K562 (cell line): Measurements from ENCODE around the gene ERVW-1. TPM values are rescaled to one million over a fixed set of nuclear protein-coding genes. Genes with fewer than 3 reads are reported as not detected.

Source experiments
- BACH1 ChIP-seq: fragments of 200-800 bp; sonication (Bioruptor generic); IDR thresholded peaks from 2 replicates; pipeline ENCODE4 v1.6.1; 2016; ENCODE audit warnings: missing genetic modification characterization, missing compliant biosample characterization
- BHLHE40 ChIP-seq: IDR thresholded peaks from 2 replicates; pipeline ENCODE4 v1.6.1; 2011; ENCODE audit warnings: low read length, improper control_type of control experiment
- ERF ChIP-seq: fragments of 450-650 bp; formaldehyde crosslinking; IDR thresholded peaks from 2 replicates; pipeline ENCODE4 v1.4.0; 2020; ENCODE audit warnings: mild to moderate bottlenecking, mixed read lengths
- FOXM1 ChIP-seq, 2 experiments: fragments of 450-650 bp in 1 of 2; sonication (generic) in 1 of 2; formaldehyde crosslinking in 1 of 2; IDR thresholded peaks; 2 replicates each; pipeline versions ENCODE4 v1.6.1 to v1.9.0; 2017 to 2022; ENCODE audit warnings: low read depth in 2 of 2, mild to moderate bottlenecking in 2 of 2, missing genetic modification reagents in 1 of 2, moderate library complexity in 1 of 2
- KDM2B ChIP-seq: fragments of 250-450 bp; sonication (Bioruptor Pico); IDR thresholded peaks from 2 replicates; pipeline ENCODE4 v1.8.0; 2021; ENCODE audit warnings: mild to moderate bottlenecking, moderate library complexity
- KLF16 ChIP-seq: IDR thresholded peaks from 2 replicates; pipeline ENCODE4 v1.6.1; 2016; ENCODE audit warnings: antibody characterized with exemption
- MCM3 ChIP-seq: fragments of 450-650 bp; IDR thresholded peaks from 2 replicates; pipeline ENCODE4 v1.6.1; 2016
- MECOM ChIP-seq: fragments of 250-450 bp; sonication (Bioruptor Pico); IDR thresholded peaks from 2 replicates; pipeline ENCODE4 v1.8.0; 2022; ENCODE audit warnings: inconsistent platforms
- MLLT1 ChIP-seq, 2 experiments: fragments of 450-650 bp; IDR thresholded peaks; 2 replicates each; pipeline ENCODE4 v1.6.1; 2016
- NBN ChIP-seq: fragments of 450-650 bp; IDR thresholded peaks from 2 replicates; pipeline ENCODE4 v1.6.1; 2016; ENCODE audit warnings: low read depth, mild to moderate bottlenecking
- NCOR1 ChIP-seq: fragments of 450-650 bp; IDR thresholded peaks from 2 replicates; pipeline ENCODE4 v1.6.1; 2016; ENCODE audit warnings: mild to moderate bottlenecking, moderate library complexity
- POLR3G ChIP-seq: IDR thresholded peaks from 2 replicates; pipeline ENCODE4 v1.6.1; 2011; ENCODE audit not compliant: insufficient read length, insufficient replicate concordance; ENCODE audit errors: extremely low read depth
- PRMT5 ChIP-seq: sonication (generic); formaldehyde crosslinking; IDR thresholded peaks from 2 replicates; pipeline ENCODE4 v1.5.0; 2020; ENCODE audit warnings: missing genetic modification reagents
- PTTG1 ChIP-seq: fragments of 450-650 bp; IDR thresholded peaks from 2 replicates; pipeline ENCODE4 v1.6.1; 2016; ENCODE audit warnings: low read depth, mild to moderate bottlenecking, missing genetic modification characterization, missing compliant biosample characterization
- RB1 ChIP-seq: fragments of 450-650 bp; IDR thresholded peaks from 2 replicates; pipeline ENCODE4 v1.6.1; 2017; ENCODE audit warnings: low read depth, mild to moderate bottlenecking
- RBM25 ChIP-seq: fragments of 200-400 bp; formaldehyde crosslinking; IDR thresholded peaks from 2 replicates; pipeline ENCODE4 v1.6.1; 2018; ENCODE audit warnings: low read length, low read depth, moderate library complexity; ENCODE audit not compliant: severe bottlenecking
- RFX1 ChIP-seq: fragments of 450-650 bp; IDR thresholded peaks from 2 replicates; pipeline ENCODE4 v1.6.1; 2016; ENCODE audit warnings: mild to moderate bottlenecking, moderate library complexity
- SAFB ChIP-seq: fragments of 200-400 bp; formaldehyde crosslinking; IDR thresholded peaks from 2 replicates; pipeline ENCODE4 v1.6.1; 2017; ENCODE audit warnings: low read depth, low read length, borderline replicate concordance
- SETDB1 ChIP-seq: IDR thresholded peaks from one replicate; pipeline ENCODE4 v1.6.1; 2012; ENCODE audit warnings: low read length, control low read depth, inconsistent platforms
- STAG1 ChIP-seq: sonication (generic); formaldehyde crosslinking; IDR thresholded peaks from 2 replicates; pipeline ENCODE4 v1.5.0; 2020; ENCODE audit warnings: missing genetic modification reagents, borderline replicate concordance
- STAT5A ChIP-seq: IDR thresholded peaks from 2 replicates; pipeline ENCODE4 v1.6.1; 2012; ENCODE audit warnings: low read length, inconsistent platforms, borderline replicate concordance
- TCFL5 ChIP-seq: fragments of 250-450 bp; sonication (Bioruptor Pico); conservative IDR thresholded peaks from 2 replicates; pipeline ENCODE4 v1.6.1; 2021; ENCODE audit warnings: mild to moderate bottlenecking, moderate library complexity, matching md5 sums
- TGIF2 ChIP-seq: sonication (generic); formaldehyde crosslinking; IDR thresholded peaks from 2 replicates; pipeline ENCODE4 v1.8.1; 2022; ENCODE audit warnings: mild to moderate bottlenecking, missing genetic modification reagents, moderate library complexity
- ZNF134 ChIP-seq: fragments of 250-450 bp; sonication (Bioruptor Pico); conservative IDR thresholded peaks from 2 replicates; pipeline ENCODE4 v1.4.0; 2020
- ZNF197 ChIP-seq: fragments of 200-800 bp; sonication (Bioruptor generic); IDR thresholded peaks from 2 replicates; pipeline ENCODE4 v1.6.1; 2016; ENCODE audit warnings: low read depth, missing genetic modification characterization, missing compliant biosample characterization
- ZNF253 ChIP-seq: fragments of 250-450 bp; sonication (Bioruptor Pico); conservative IDR thresholded peaks from 2 replicates; pipeline ENCODE4 v1.6.1; 2021; ENCODE audit warnings: mild to moderate bottlenecking
- ZNF644 ChIP-seq: fragments of 200-800 bp; sonication (Bioruptor generic); IDR thresholded peaks from 2 replicates; pipeline ENCODE4 v1.6.1; 2016; ENCODE audit warnings: low read depth, missing genetic modification characterization, missing compliant biosample characterization
- polyA plus RNA-seq, 8 experiments: library from polyadenylated mRNA; depleted of rRNA in 4 of 8; stranded (reverse) in 5 of 8; unstranded in 3 of 8; fragments of >200 nt; fragmentation: Nextera tagmentation in 2 of 8; fragmentation: Illumina TruSeq in 1 of 8; extraction: Ambion mirVana in 2 of 8; extraction: Trizol in 1 of 8; gene quantifications; 2 replicates each; pipeline versions ENCODE4 v1.2.1 to v1.2.3, GENCODE V29; 2011 to 2014; ENCODE audit warnings: inconsistent platforms in 1 of 8, missing spikeins in 1 of 8
- total RNA-seq, 7 experiments: library from RNA; depleted of rRNA in 6 of 7; stranded (reverse); fragments of >200 nt in 6 of 7; fragmentation: Illumina TruSeq in 2 of 7; extraction: Trizol in 2 of 7; gene quantifications; 2 replicates each; pipeline versions ENCODE4 v1.2.1 to v1.2.3, GENCODE V29; 2011 to 2021; ENCODE audit warnings: low replicate concordance in 1 of 7
- TF ChIP-seq, protein P1 (sequence below), 2 experiments: IDR thresholded peaks; 2 replicates each; pipeline ENCODE4 v1.6.1; 2011; ENCODE audit warnings: borderline replicate concordance in 1 of 2, control low read depth in 1 of 2, low read depth in 1 of 2, low read length in 1 of 2, mild to moderate bottlenecking in 1 of 2, mixed read lengths in 1 of 2, moderate library complexity in 1 of 2; ENCODE audit not compliant: insufficient read depth in 1 of 2, insufficient read length in 1 of 2, poor library complexity in 1 of 2, severe bottlenecking in 1 of 2; ENCODE audit errors: extremely low read depth in 1 of 2
- TF ChIP-seq, protein P2 (sequence below): sonication (generic); formaldehyde crosslinking; IDR thresholded peaks from 2 replicates; pipeline ENCODE4 v1.8.0; 2022; ENCODE audit warnings: mild to moderate bottlenecking, low read depth, missing genetic modification reagents

The ERVW-1 gene
- total and polyA plus RNA-seq, 9 of the 15 experiments (the other 6 are each of a cell fraction or from before 2014, with no cell fraction given): not detected

DNA sequence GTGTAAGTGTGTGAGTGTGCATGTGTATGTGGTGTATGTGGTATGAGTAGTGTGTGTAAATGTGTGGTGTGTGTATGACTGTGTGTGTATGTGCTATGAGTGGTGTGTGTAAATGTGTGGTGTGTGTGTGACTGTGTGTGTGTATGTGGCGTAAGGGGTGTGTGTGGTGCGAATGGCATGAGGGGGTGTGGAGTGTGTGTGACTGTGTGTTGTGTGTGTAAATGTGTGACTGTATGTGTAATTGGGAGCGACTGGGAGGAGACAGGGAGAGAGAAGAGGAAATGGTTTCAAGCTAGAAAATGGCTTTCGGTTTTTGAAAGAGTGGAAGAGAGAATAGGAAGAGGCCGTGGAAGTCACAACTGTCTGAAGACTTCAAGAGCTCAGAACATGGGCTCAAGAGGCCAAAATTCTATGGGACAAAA lies 54.0 kb downstream of the ERVW-1 start (continued):
- no peak for TF ChIP-seq STAG1 (CRISPR knock-in tag)
- TF ChIP-seq STAT5A: no peak
- TF ChIP-seq, protein P1, sequence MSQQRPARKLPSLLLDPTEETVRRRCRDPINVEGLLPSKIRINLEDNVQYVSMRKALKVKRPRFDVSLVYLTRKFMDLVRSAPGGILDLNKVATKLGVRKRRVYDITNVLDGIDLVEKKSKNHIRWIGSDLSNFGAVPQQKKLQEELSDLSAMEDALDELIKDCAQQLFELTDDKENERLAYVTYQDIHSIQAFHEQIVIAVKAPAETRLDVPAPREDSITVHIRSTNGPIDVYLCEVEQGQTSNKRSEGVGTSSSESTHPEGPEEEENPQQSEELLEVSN (IDR thresholded peaks at IDR 0.05; ENCODE audit: borderline replicate concordance in 1 of 2, extremely low read depth in 1 of 2, insufficient read depth in 1 of 2, insufficient read length in 1 of 2, low read depth in 1 of 2, low read length in 1 of 2, poor library complexity in 1 of 2, severe bottlenecking in 1 of 2): no peak
- no peak for TF ChIP-seq RFX1
- no peak for TF ChIP-seq KDM2B (CRISPR knock-in tag)
- TF ChIP-seq MLLT1 (IDR thresholded peaks at IDR 0.05): peak; percentile 83 to 94
- no peak for TF ChIP-seq ZNF253 (CRISPR knock-in tag)
- no peak for TF ChIP-seq TGIF2 (CRISPR knock-in tag)
- no peak for TF ChIP-seq RB1
- TF ChIP-seq PTTG1: no peak
- no peak for TF ChIP-seq NCOR1
- TF ChIP-seq KLF16: no peak
- no peak for TF ChIP-seq ZNF197 (CRISPR knock-in tag)
- peak; percentile 80; the same call in 1 of the 2 replicates for TF ChIP-seq MCM3
- TF ChIP-seq PRMT5: no peak
- TF ChIP-seq NBN: no peak; the same call in 1 of the 2 replicates
- peak; percentile 5; the same call in 1 of the 2 replicates for TF ChIP-seq BHLHE40
- TF ChIP-seq TCFL5 (CRISPR knock-in tag): no peak
- TF ChIP-seq SAFB: no peak
- no peak for TF ChIP-seq BACH1 (tag)
- no peak for TF ChIP-seq RBM25
- no peak for TF ChIP-seq ERF (CRISPR knock-in tag)
- no peak for TF ChIP-seq ZNF134
- TF ChIP-seq ZNF644 (tag): no peak
- TF ChIP-seq POLR3G: no peak
- TF ChIP-seq, protein P2, sequence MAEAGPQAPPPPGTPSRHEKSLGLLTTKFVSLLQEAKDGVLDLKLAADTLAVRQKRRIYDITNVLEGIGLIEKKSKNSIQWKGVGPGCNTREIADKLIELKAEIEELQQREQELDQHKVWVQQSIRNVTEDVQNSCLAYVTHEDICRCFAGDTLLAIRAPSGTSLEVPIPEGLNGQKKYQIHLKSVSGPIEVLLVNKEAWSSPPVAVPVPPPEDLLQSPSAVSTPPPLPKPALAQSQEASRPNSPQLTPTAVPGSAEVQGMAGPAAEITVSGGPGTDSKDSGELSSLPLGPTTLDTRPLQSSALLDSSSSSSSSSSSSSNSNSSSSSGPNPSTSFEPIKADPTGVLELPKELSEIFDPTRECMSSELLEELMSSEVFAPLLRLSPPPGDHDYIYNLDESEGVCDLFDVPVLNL: no peak
- no peak for TF ChIP-seq FOXM1 (IDR thresholded peaks at IDR 0.05; ENCODE audit: low read depth)
- no peak for TF ChIP-seq FOXM1 (CRISPR knock-in tag; IDR thresholded peaks at IDR 0.05; ENCODE audit: low read depth)
- no peak for TF ChIP-seq MECOM (CRISPR knock-in tag)
- TF ChIP-seq SETDB1: no peak
